ENCODE results near the gene EVA1A.

Gene EVA1A

DNA sequence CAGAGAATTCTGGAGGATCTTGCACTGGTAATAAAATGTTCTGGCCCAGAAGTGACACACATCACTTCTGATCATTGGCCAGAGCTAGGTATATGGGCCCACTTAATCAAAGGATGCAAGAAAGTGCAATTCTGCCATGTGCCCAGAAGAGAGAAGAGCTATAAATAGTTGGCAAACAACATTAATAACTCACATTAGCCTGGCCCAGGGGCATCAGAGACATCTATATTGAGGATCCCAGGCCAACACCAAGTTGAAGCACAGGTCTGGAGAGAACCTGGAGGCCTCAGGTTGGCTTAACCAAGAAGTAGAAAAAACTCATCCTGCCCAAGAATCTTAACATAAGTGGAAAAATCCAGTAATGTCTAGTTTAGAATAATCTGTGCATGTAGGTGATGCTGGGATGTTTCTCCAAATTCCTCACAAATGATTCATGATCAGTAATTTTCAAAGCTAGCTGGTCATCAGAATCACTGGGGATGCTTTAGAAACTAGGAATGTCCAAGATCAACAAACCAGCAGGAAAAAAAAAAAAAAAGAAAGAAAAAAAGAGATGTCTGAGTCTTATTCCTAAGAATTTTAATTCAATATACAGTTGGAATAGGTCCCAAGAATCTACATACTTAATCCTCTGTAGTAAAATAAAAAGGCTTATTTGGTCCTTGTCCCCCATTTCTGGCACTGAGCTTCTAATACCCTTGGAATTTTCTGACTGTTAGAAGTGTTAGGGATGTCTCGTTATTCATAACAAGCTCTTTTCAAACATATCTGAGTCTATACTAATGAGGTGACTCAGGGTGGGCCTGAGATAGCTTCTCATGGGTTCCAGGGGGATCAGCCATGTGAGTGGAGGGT, 35.0 kb upstream of the EVA1A start:
- Histone ChIP-seq H4K20me1 (ENCODE audit: low read depth, low read length) (no peaks in the 10 kb centered on the region), H2AFZ (ENCODE audit: low read depth, low read length, severe bottlenecking) (no peak overlapping the region), H3K27ac (ENCODE audit: low read depth, low read length) (no peak overlapping the region)

DNA sequence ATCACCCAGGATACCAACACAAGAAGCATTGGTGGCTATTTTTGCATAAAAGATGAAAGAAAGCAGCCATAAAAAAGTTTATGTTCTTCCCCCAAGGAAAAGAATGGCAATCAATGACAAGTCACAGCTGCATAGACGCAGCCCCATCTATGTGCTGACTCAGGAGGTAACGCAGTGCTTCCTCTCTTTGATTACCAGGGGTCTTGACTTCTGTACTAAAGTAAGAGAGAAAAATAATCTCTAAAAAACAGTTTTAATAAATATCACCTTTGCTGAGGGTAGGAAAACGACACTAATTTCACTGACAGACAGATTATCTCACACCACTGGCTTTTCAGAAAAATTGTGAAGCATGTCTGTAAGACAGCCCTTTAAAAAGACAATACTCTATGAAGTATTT, 33.9 kb upstream of the EVA1A start:
- Histone ChIP-seq H2AFZ (ENCODE audit: low read depth, low read length, severe bottlenecking) (no peak overlapping the region), H3K27me3 (ENCODE audit: low read length) (no peaks in the 10 kb centered on the region), H3K27ac (ENCODE audit: low read depth, low read length) (no peak overlapping the region), H3K79me2 (ENCODE audit: insufficient read depth, low read length) (no peaks in the 10 kb centered on the region), H3K9me3 (ENCODE audit: insufficient read depth, low read length) (no peaks in the 10 kb centered on the region), H3K9me2 (replicated peaks; ENCODE audit: insufficient read depth, low read length) (no peaks in the 10 kb centered on the region), H4K20me1 (ENCODE audit: low read depth, low read length) (no peaks in the 10 kb centered on the region), H3K36me3 (ENCODE audit: low read length) (no peaks in the 10 kb centered on the region), H3K4me2 (ENCODE audit: low read depth, low read length, poor library complexity, severe bottlenecking) (no peak overlapping the region), H3F3A (ENCODE audit: insufficient read depth) (no peaks in the 10 kb centered on the region), H3K4me3 (ENCODE audit: insufficient read depth, low read length, poor library complexity, severe bottlenecking) (no peak overlapping the region), H3K9ac (ENCODE audit: low read length) (no peak overlapping the region)
- TF ChIP-seq, protein P1, sequence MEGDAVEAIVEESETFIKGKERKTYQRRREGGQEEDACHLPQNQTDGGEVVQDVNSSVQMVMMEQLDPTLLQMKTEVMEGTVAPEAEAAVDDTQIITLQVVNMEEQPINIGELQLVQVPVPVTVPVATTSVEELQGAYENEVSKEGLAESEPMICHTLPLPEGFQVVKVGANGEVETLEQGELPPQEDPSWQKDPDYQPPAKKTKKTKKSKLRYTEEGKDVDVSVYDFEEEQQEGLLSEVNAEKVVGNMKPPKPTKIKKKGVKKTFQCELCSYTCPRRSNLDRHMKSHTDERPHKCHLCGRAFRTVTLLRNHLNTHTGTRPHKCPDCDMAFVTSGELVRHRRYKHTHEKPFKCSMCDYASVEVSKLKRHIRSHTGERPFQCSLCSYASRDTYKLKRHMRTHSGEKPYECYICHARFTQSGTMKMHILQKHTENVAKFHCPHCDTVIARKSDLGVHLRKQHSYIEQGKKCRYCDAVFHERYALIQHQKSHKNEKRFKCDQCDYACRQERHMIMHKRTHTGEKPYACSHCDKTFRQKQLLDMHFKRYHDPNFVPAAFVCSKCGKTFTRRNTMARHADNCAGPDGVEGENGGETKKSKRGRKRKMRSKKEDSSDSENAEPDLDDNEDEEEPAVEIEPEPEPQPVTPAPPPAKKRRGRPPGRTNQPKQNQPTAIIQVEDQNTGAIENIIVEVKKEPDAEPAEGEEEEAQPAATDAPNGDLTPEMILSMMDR (IDR thresholded peaks at IDR 0.05; ENCODE audit: insufficient read depth, low read length, poor library complexity, severe bottlenecking), result no peak
- no peak for TF ChIP-seq EZH2phosphoT487 (conservative IDR thresholded peaks at IDR 0.05; ENCODE audit: low read length)

More for the DNA sequence above, 35.0 kb upstream of the EVA1A start:
- Histone ChIP-seq H3K9me2 (replicated peaks; ENCODE audit: insufficient read depth, low read length) (no peaks in the 10 kb centered on the region), H3K9ac (ENCODE audit: low read length) (no peak overlapping the region), H3K79me2 (ENCODE audit: insufficient read depth, low read length) (no peaks in the 10 kb centered on the region), H3K9me3 (ENCODE audit: insufficient read depth, low read length) (no peaks in the 10 kb centered on the region), H3K27me3 (ENCODE audit: low read length) (no peaks in the 10 kb centered on the region), H3K36me3 (ENCODE audit: low read length) (no peaks in the 10 kb centered on the region), H3K4me2 (ENCODE audit: low read depth, low read length, poor library complexity, severe bottlenecking) (no peak overlapping the region), H3F3A (ENCODE audit: insufficient read depth) (no peaks in the 10 kb centered on the region), H3K4me3 (ENCODE audit: insufficient read depth, low read length, poor library complexity, severe bottlenecking) (no peak overlapping the region)
- TF ChIP-seq EZH2phosphoT487 (conservative IDR thresholded peaks at IDR 0.05; ENCODE audit: low read length), result no peak
- TF ChIP-seq, protein P1 (IDR thresholded peaks at IDR 0.05; ENCODE audit: insufficient read depth, low read length, poor library complexity, severe bottlenecking), result no peak

DNA sequence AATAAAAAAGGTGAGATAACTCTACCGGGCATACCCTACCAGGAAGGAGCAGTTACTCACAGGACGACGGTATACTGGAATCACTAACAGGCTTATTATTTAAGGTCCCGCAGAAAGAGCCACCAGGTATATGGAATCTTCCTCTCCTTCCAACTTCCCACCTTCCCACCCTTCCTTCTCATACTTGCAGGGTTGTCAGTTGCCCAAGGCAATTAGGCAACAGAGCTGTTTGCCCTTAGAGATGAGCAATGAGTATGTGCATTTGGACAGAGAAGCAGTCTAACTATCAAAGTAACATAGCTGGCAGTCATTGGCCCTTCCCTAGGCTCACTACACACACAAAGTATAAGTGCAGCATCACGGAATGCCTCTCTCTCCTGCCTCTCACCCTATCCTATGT, 32.1 kb upstream of the EVA1A start:
- Histone ChIP-seq H3F3A (ENCODE audit: insufficient read depth) (no peaks in the 10 kb centered on the region), H3K27ac (ENCODE audit: low read depth, low read length) (no peak overlapping the region), H3K9me2 (replicated peaks; ENCODE audit: insufficient read depth, low read length) (no peaks in the 10 kb centered on the region), H4K20me1 (ENCODE audit: low read depth, low read length) (no peaks in the 10 kb centered on the region), H3K36me3 (ENCODE audit: low read length) (no peaks in the 10 kb centered on the region), H3K9me3 (ENCODE audit: insufficient read depth, low read length) (no peaks in the 10 kb centered on the region), H3K9ac (ENCODE audit: low read length) (no peak overlapping the region), H2AFZ (ENCODE audit: low read depth, low read length, severe bottlenecking) (no peak overlapping the region), H3K4me3 (ENCODE audit: insufficient read depth, low read length, poor library complexity, severe bottlenecking) (no peak overlapping the region), H3K79me2 (ENCODE audit: insufficient read depth, low read length) (no peaks in the 10 kb centered on the region), H3K4me2 (ENCODE audit: low read depth, low read length, poor library complexity, severe bottlenecking) (no peak overlapping the region), H3K27me3 (ENCODE audit: low read length) (no peaks in the 10 kb centered on the region)
- TF ChIP-seq EZH2phosphoT487 (conservative IDR thresholded peaks at IDR 0.05; ENCODE audit: low read length), result no peak
- TF ChIP-seq, protein P1 (IDR thresholded peaks at IDR 0.05; ENCODE audit: insufficient read depth, low read length, poor library complexity, severe bottlenecking), result no peak
